Left ventricle myocardium superior (tissue), 1 donor: ENCODE measurements around the gene PYROXD2. TPM values are rescaled to one million over a fixed set of nuclear protein-coding genes. Genes with fewer than 3 reads are reported as not detected.

Source experiments
- ATAC-seq: fragments of 200-7000 bp; cut with Tn5 transposase; one replicate; pipeline ENCODE4 v1.9.1; 2020; ENCODE audit warnings: mild to moderate bottlenecking, moderate library complexity
- DNase-seq: peaks from one replicate; pipeline ENCODE4 v3.0.0-alpha.2; 2020
- intact Hi-C: fragments of 100-400 bp; cut with micrococcal nuclease; formaldehyde crosslinking; loops from one replicate; pipeline ENCODE4 v1.11.0; 2022
- total RNA-seq: library from RNA; stranded (reverse); fragmentation: NEBNext Ultra II Directional; extraction: Animal tissue kit (Norgen Biotek cat#: 25700); gene quantifications from one replicate; pipeline ENCODE4 v1.2.1, GENCODE V29; 2021
- donor health status: DM: no; HTN: yes; CAD: no; lungs with severe emphysema.

Gene PYROXD2
- total RNA-seq, 1 donor from 2014 or later, result 11.6 TPM

DNA sequence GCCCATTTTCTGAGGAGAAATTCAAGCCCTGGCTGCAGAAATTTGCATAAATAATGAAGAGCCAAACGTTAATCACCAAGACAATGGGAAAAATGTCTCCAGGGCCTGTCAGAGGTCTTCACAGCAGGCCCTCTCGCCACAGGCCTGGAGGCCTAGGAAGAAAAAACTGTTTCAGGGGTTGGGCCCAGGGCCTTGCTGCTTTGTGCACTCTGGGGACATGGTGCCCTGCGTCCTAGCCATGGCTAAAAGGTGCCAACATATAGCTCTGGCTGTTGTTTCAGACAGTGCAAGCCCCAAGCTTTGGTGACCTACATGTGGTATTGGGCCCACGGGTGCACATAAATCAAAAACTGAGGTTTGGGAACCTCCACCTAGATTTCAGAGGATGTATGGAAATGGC is 23.7 kb upstream of the PYROXD2 start:
- intact Hi-C loops, result no loop called here
- ATAC-seq, result no peak
- no peak for DNase-seq

DNA sequence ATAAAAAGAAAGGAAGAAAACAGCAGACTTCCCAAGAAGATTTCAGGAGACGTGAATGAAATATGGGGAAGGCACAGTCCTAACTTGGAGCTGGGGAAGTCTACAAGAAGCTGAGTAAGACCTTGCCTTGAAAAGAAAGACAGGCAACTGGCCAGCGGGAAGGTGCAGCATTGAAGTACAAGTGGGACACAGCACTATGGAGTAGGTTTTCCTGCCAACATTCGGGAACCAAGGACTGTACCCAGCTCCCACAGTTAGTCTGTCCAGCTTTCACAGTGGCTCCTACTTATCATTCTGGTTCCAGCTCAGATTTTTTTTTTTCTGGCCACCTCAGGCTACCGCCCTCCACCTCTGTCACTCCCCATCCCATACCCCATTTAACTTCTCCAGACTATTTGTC is 21.7 kb upstream of the PYROXD2 start:
- ATAC-seq (peak; percentile 91), DNase-seq (no peak)
- intact Hi-C loops, result no loop called here

DNA sequence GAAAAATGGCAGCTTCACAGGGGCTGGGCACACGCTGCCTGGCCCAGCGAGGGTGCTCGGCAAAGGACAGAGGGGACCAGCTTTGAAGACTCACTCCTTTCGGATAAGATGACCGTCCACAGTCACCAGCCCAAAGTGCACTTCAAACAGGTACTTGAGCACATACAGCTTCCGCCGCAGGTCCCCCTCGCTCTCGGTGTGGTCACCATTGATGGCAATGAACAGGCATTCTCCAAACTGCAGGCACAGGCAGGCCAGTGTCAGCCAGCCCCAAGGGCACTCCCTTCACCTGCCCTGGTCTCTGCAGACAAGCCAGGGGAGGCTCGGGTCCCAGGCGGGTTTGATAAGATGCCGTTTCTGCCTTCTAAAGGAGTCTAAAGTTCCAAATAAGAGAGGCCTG is 20.2 kb upstream of the PYROXD2 start:
- ATAC-seq (no peak), DNase-seq (no peak)
- intact Hi-C loops, result no loop called here

DNA sequence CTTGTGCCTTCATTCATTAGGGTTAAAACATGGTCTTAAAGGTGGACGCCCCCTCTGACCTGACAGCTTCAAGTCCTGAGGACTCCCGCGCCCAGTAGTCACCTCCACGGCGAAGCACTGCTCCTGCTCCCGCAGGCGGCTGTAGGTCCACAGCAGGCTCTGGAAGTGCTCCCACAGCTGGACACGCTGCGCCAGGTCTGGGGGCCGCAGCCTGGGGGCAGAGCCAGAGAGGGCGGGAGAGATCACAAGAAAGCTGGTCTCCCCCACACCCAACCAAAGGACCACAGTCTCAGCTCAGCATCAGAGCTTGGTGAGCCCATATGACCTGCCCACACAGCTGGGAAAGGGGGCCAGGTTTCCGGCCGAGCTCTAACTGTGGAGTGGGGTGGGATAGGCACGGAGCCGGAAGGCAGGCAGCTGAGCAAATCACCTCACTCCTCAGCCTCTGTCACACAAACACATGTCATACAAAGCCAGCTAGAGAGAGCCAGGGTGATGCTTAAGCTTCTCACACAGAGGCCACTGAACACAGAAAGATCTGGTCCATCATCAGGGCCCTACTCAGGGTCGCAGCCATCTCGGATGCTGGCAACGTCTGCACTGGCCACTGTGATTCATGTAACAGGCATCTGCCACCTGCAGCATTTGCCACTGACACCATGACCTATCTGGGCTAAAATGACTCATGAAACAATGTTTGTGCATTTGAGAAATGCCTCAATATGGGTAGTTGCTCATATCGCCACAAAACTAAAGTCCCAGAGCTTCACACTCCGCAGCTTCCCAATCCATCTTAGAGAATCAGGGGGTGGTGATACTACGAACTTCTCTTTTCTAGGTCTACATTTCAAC is 19.1 kb upstream of the PYROXD2 start:
- no peak for DNase-seq
- no peak for ATAC-seq
- intact Hi-C loops, result no loop called here

DNA sequence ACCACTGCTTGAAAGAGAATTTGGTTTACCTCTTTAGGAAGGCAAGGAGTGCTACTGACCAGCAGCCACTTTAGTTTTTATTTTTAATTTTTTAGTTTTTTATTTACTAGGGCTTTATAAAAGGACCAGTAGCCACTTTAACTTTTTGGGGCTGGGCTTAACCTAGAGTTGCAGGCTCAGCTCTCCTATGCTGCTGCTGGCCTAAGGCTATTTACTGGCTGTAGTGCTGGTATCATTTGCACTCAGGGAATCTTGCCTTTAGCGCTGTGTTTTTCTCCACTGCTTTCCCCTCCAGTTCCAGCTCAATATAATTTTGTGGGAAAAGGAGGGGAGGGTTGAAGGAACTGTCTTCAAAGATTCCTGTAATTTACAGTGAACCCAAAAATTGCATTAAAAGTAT is 18.4 kb upstream of the PYROXD2 start:
- ATAC-seq, result no peak
- intact Hi-C loops, result no loop called here

DNA sequence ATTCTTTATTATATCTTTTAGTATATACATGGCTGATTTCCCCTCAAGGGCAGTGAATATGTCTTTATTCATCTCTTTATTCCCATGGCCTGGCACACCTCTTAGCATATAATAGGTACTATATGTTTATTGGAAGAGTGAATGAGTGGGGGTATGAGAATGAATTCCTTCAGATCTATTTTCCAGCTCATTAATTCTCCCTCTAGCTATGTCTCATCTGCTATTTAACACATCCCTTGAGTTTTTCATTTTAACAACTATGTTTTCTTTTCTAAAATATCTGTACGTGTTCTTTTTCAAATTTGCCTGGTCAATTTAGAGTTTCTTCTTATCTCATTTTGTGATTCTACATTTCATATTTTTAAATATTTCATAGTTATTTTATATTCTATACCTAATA is 17.3 kb upstream of the PYROXD2 start:
- ATAC-seq (no peak), DNase-seq (no peak)
- intact Hi-C loops, result no loop called here

More for the DNA sequence above, 18.4 kb upstream of the PYROXD2 start:
- no peak for DNase-seq

DNA sequence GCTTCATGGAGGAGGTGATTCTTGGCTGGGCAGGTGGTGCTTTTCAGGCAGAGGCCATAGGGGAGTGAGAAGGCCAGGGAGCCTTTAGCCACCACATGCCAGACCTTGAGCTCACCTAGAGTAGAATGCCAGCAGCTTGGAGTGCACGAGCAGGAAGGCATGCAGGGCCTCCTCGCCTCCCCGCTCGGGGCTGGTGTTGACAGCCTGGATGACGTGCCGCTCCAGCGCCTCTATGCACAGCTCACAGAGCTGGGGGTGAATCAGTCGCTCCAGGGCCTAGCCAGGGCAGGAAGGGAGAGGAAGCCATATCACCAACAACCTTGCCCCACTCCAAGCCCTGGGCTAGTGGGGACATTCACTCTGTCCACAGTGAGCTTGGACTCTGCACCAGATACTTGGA is 16.0 kb upstream of the PYROXD2 start:
- DNase-seq (peak; percentile 88), ATAC-seq (peak; percentile 98)
- intact Hi-C loops, result no loop called here

DNA sequence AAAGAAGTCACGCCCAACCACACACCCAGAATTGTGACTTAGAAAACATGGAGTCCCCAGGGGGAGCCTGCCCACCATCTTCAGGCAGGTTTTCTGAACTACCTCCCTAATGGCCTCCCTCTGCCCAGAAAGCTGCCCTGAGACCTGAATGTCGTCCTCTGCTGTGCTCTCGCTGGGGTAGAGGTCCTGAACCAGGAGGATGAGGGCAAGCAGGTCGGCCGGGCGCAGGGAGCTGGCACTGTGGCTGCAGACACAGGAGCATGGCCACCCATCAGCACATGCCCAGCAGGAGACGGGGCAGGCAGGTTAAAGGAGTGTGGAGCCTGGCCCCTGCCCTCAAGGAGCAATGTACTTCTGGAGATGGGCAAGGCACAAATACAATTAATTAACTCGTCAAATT is 15.4 kb upstream of the PYROXD2 start:
- no peak for DNase-seq
- no peak for ATAC-seq
- intact Hi-C loops, result no loop called here

DNA sequence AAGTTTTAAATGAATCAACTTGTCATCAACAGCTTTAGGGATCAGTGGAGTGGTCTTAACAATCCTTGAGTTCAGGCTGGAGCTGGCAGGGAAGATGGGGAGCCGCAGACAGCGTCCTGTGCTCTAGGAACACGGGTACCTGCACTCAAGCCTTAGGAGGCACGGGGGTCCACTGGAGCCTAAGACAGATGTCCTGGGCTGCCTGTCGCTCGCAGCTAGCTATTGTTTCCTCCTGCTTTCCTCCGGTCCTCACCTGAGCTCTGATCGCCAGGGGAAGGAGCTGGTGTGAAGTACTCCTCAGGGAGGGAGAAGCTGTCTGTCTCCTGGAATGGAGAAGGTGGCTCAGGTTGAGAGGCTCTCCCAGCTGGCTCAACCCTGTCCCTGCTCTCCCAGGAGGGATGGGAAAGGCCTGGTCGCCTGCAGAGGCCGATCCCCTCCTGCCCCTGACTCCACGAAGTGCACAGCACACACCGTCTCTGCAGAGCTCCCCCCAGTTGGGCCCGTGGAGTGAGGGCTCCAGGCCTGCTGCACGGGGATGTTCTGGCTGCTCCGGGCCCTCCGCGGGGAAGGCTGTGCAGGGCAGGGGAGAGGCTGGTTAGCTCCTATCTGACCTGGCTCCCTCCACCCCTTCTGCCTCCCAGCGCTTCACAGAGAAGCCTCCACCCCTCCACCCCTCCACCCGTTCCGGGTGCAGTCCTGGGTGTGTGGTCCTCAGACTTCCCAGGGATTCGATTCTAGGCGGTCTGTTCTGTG is 14.5 kb upstream of the PYROXD2 start:
- ATAC-seq, result no peak
- intact Hi-C loops, result no loop called here
- no peak for DNase-seq

DNA sequence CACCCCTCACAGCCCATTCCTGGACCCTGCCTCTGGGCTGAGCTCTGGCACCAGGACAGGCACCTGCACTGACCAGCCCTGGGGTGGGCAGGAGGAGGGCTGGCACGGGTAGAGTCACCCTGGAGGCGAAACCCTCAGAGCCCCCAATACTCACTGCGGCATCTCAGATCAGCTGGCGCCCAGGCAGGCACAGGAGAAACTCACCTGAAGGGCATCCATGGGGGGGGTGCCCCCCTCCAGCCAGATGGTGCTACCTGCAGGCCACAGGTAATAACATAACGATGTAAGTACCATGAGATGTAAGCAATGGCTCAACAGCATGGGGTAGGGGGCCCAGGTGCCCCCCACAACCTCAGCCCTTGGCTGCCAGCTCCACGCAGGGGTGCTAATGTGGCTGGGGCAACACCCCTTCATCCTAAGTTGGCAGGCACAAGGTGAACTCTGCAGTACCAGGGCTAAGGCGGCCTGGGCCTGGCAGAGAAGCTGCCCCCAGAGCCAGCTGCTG is 12.1 kb upstream of the PYROXD2 start:
- intact Hi-C loops, result no loop called here
- ATAC-seq (no peak), DNase-seq (no peak)

DNA sequence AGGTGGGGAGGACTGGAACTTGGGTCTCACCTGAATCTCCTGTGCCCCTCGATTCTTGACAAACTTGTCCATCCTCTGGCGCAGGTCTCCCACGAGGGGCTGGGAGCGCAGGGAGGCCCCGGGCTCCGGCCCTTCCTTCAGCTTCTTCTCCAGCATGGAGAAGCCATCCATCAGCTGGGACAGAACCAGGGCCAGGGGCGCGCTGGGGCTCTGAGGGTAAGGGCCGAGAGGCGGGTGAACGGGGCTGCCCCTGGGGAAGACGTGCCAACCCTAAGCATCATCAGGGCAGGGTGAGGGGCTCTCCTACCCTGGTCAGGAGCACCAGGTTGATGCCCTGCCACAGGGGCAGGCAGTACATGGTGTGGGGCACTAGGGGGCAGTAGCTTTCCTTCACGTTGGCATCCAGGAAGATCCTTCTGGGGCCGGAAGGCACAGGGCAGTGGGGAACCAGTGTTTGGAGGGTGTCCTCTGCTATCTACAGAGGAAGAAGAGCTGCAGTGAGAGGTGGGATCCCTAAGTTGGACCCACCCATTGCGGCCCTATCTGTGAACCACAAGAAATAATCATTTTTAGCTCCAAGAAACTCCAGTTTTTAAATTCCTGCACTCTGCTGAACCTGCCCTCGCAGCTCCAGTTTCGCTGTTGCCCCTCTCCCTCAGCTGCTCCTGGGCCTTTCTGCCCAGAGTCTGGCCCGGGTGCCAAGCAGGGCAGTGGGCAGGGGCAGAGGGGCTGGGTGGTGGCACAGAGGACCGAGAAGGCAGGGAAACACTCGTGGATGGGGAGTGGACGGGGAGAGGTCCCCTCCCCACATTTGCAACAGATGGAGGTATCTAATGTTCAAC is 10.8 kb upstream of the PYROXD2 start:
- intact Hi-C loops, result no loop called here
- ATAC-seq, result peak; percentile 60
- peak; percentile 61 for DNase-seq

DNA sequence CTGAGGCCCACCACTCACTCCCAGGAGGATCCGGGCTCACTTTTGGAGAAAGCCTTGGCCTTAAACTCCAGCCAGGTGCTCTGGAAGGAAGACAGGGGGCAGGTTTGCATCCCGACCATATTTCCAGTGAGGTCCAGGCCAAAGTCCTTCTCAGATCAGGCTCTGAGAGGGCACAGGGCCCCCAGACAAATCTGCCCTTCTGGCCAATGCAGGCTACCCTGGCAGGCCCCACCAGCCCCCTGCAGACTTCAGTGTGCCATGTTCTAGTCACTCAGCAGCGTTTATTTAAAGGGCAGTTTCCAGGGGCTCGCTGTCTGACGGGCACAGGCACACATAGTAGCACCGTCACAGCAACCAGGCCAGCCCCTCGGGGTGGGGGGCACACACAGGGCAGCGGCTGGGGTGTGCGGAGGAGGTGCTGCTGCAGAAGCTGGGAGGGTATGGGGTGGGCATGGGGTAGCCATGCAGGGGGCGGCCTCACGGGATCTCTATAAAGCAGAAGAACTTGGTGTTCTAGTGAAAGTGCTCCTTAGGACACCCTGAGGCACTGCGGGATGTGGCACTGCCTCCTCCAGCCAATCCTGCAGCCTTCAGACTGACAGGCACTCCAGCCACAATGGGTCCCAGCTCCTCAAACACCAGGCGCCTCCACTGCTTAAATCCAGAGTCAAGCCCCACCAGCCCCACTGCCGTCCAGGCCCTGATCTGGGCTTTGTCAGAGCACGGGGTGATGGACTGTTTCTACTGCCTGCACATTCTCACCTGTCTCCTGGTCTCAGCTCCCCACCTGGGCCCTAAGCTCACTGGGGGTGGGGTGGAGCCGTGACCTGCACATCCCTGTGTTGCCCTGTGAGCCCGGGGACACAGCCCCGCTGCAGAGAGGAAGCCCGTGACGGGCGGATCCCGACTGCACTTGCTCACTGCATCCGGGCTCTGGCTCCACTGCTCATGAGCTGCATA is 9.6 kb upstream of the PYROXD2 start:
- intact Hi-C loops, result no loop called here
- ATAC-seq (no peak), DNase-seq (no peak)

DNA sequence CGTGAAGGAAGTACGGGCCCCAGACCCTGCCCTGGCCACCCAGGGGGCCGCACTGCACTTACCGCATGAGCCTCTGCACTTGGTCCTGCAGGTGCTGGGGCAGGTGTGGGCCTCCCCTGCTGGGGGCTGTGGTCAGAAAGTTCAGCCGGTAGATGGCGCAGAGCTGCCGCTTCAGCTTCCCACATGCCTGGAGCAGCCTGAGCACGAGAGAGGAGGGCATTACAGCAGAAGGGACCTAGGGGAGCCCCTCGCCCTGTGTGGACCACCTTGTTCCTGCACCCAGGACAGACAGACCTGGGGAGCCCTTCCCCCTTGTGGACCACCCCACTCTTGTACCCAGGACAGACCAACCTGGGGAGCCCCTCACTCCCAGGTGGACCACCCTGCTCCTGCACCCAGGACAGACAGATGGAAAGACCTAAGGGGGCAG is 8.7 kb upstream of the PYROXD2 start:
- DNase-seq, result no peak
- ATAC-seq, result peak; percentile 35
- intact Hi-C loops, result no loop called here

DNA sequence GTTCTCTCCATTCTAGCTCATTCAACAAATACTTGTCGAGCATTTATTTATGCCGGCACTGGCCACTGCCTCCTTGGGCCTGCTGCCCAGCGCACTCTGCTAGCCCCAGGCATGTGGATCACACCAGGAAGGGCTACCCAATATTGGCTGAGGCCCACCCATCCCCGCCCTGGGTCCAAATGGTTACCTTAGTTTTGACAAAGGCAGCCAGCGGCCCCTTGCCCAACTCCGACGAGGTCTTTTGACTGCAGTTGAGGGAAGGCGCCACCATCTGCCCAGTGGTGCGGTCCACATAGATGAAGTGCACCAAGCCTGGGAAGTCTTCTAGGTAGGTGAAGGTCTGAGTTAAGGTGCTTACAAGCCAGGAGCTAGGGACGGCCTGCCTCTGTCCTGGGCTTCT is 7.2 kb upstream of the PYROXD2 start:
- ATAC-seq (no peak), DNase-seq (no peak)
- intact Hi-C loops, result no loop called here

DNA sequence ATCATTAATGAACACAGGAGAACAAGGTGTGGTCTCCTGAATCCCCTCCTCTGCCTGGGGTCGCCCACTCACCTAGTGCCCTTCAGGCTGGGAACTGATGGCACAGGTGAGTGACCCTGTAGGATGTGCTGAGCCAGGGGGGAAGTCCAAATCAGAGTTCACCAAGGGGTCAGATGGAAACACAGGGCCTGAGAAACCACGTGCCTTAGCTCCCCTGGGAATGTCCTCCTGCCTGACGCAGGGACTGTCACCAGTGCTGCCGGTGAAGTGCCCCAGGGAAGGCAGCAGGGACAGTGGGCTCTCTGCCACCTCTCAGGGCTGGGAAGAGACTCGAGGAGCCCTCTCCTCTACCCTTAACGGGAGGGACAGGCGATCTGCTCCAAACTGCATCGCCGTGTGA is 5.8 kb upstream of the PYROXD2 start:
- ATAC-seq (peak; percentile 81), DNase-seq (peak; percentile 70)
- intact Hi-C loops, result no loop called here

DNA sequence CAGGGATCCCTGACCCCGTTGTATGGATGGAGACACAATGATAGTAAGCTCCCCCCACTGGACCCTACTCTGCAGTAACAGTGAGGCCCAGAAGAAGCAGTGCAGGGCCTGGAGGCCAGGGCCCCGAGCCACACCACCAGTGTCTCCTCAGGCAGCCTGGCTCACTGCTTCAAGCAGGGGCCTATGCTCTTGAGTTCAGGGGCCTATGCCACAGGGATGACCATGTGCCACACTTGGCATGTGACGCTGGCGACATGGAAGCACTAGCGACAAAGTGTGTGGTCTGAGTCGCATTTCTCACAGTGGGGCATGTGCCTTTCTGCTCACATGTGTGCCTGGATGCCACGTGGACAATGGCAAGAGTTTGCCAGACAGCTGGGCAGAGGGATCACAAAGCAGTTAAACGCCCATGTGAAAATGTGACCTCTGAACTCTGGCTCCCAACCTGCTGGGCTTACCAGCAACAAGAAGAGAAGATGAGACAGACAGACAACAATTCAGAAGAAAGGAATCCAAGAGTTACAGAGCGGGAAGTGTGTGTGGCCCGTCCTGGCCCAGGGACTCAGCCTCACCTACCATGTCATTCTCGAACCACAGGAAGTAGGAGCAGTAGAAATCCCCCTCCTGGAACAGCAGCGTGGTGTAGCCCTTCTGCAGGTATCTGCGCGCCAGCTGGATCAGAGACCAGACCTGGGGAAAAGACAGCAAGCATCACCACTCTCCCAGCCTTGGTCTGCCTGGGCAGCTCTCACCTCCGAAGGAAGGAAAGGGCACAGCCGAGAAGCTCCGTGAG is 4.7 kb upstream of the PYROXD2 start:
- ATAC-seq (no peak), DNase-seq (no peak)
- intact Hi-C loops, result no loop called here

DNA sequence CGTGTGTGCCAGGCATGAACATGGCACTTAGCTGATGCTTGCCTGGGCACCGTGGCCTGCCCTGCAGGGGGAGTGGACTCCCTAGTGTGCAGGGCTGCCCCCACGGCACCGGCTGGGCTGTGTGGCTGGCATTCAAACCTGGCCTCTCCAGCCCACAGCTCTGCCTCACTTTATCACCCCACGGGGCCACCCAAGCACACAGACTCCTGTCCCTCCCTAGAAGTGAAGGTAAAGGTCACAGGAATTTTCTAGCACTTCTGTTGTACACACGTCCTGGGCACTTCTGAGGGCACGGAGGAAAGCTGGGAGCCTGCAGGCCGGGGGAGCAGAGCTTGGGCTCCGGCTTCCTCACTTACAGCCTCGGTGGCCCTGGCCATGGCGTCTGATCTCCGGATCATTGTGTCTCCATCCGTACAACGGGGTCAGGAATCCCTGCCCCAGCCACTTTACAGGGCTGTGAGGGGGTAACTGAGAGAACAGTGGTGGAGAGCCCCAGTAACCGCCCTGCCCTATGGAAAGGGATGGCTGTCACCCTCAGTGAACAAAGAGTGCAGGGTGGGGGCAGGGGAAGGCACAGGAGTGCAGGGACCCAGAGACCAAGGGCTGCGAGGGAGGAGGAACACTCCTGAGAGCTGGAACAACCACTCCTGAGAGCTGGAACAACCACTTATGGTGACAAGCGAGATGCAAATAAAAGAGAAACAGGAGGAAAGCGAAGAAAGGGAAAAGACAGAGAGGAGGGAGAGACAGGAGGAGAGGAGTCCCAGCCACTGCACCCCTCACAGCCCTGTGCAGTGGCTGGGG is 3.9 kb upstream of the PYROXD2 start:
- DNase-seq, result no peak
- intact Hi-C loops, result no loop called here
- no peak for ATAC-seq
